KMS-11 (cell line): Measurements from ENCODE around the gene SCN9A.

Experiments used
- H2AFZ ChIP-seq: fragments of 200-600 bp; sonication (generic); 2 replicates; pipeline ENCODE4 v1.6.1; 2016; ENCODE audit warnings: antibody characterized with exemption, mixed run types, low read depth
- H3K27ac ChIP-seq: fragments of 200-600 bp; sonication (generic); 2 replicates; pipeline ENCODE4 v1.6.1; 2016; ENCODE audit warnings: mild to moderate bottlenecking, mixed run types
- H3K27me3 ChIP-seq: fragments of 200-600 bp; sonication (generic); 2 replicates; pipeline ENCODE4 v1.6.1; 2017; ENCODE audit warnings: mild to moderate bottlenecking, low read depth, mixed run types, moderate library complexity; ENCODE audit not compliant: insufficient read depth
- H3K36me3 ChIP-seq: fragments of 200-600 bp; sonication (generic); 2 replicates; pipeline ENCODE4 v1.6.1; 2017; ENCODE audit warnings: mild to moderate bottlenecking, mixed run types; ENCODE audit not compliant: insufficient read depth
- H3K4me1 ChIP-seq: fragments of 200-600 bp; sonication (generic); 2 replicates; pipeline ENCODE4 v1.6.1; 2016; ENCODE audit warnings: mild to moderate bottlenecking, low read depth, mixed run types; ENCODE audit not compliant: poor library complexity, severe bottlenecking
- H3K4me2 ChIP-seq: fragments of 200-600 bp; sonication (generic); 2 replicates; pipeline ENCODE4 v1.7.0; 2016; ENCODE audit warnings: mild to moderate bottlenecking, mixed run types
- H3K4me3 ChIP-seq: fragments of 200-600 bp; sonication (generic); IDR thresholded peaks from 2 replicates; pipeline ENCODE4 v1.6.1; 2017; ENCODE audit warnings: low read depth, low read length, mixed read lengths; ENCODE audit not compliant: insufficient read depth
- H3K79me2 ChIP-seq: fragments of 200-600 bp; sonication (generic); 2 replicates; pipeline ENCODE4 v1.6.1; 2016; ENCODE audit warnings: low read depth, mixed run types; ENCODE audit not compliant: insufficient read depth
- H3K9ac ChIP-seq: fragments of 200-600 bp; sonication (generic); 2 replicates; pipeline ENCODE4 v1.6.1; 2016; ENCODE audit warnings: mild to moderate bottlenecking, mixed run types
- H4K20me1 ChIP-seq: fragments of 200-600 bp; sonication (generic); 2 replicates; pipeline ENCODE4 v1.6.1; 2016; ENCODE audit warnings: mild to moderate bottlenecking, mixed run types; ENCODE audit not compliant: insufficient read depth
- TF ChIP-seq, protein P1 (sequence below): fragments of 200-600 bp; sonication (generic); conservative IDR thresholded peaks from 2 replicates; pipeline ENCODE4 v1.6.1; 2017; ENCODE audit warnings: low read depth, mild to moderate bottlenecking, antibody characterized with exemption, low read length, moderate library complexity, mixed read lengths

Gene SCN9A

DNA sequence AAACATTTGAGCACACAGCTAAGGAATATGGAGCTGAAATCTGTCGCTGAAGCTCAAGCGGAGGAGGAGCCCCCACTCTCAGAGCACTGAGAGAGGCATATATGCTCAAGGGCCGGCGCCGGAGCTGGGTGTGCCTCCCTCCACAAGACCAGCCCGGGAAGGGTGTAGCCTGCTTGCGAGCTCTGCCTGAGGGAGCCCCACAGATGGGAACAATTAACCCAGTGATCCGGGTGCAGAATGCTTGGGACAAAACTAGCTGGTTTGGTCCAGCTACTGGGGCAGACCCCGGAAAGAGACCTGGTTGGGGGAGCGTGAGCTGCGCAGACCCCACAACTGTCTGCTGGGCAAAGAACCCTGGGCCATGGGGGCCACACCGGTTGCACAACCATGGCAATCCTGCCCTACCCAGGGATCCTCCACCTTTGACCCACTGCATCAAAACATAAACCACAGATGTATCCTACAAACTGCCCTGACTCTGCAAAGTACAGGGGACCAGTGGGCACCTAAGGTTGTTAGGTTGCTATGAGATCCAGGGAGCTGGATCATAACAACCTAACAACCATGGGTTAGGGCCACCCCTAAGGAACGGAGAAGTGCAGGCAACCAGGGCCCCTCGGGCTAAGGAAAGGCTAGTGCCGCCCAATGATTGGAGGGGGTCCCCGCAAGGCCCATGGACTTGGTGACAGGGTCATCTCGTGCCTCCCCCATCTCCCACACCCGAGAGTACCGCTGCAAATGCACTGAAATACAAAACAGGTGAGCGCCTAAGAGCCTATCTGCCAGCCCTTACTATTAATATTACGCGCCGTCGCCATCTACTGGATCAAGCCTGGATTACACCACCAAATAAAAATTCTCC lies 194.6 kb downstream of the SCN9A start:
- H3K4me3 ChIP-seq: no peak overlapping the region
- TF ChIP-seq, protein P1, sequence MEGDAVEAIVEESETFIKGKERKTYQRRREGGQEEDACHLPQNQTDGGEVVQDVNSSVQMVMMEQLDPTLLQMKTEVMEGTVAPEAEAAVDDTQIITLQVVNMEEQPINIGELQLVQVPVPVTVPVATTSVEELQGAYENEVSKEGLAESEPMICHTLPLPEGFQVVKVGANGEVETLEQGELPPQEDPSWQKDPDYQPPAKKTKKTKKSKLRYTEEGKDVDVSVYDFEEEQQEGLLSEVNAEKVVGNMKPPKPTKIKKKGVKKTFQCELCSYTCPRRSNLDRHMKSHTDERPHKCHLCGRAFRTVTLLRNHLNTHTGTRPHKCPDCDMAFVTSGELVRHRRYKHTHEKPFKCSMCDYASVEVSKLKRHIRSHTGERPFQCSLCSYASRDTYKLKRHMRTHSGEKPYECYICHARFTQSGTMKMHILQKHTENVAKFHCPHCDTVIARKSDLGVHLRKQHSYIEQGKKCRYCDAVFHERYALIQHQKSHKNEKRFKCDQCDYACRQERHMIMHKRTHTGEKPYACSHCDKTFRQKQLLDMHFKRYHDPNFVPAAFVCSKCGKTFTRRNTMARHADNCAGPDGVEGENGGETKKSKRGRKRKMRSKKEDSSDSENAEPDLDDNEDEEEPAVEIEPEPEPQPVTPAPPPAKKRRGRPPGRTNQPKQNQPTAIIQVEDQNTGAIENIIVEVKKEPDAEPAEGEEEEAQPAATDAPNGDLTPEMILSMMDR: peak; percentile 56
- no peaks in the 10 kb centered on the region for H3K4me1 ChIP-seq
- no peaks in the 10 kb centered on the region for H3K36me3 ChIP-seq
- no peak overlapping the region for H3K27ac ChIP-seq
- no peak overlapping the region for H3K9ac ChIP-seq
- H3K27me3 ChIP-seq: no peaks in the 10 kb centered on the region
- H2AFZ ChIP-seq: peak overlapping the region; percentile 57
- peak overlapping the region; percentile 38; the same call in 1 of the 2 replicates for H3K4me2 ChIP-seq
- no peaks in the 10 kb centered on the region for H4K20me1 ChIP-seq
- no peaks in the 10 kb centered on the region for H3K79me2 ChIP-seq

DNA sequence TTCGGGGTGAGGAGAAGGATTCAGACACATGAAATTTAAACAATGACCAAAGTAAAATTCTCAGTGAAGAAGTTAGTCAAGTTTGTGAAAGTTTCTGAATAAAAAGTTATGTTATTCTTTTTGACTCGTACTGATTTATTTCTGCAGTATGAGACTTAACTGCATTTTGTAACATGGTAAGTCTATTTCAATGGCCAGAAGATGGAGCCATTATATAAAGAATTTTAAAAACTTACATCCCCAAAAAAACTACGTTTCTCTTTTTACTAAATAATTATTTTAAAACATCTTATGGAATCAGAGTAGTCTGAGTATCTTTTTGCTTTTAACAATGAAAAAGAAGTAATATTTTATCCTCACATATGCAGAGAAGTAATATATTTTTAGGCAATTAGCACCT lies 196.5 kb downstream of the SCN9A start:
- TF ChIP-seq, protein P1: no peak
- Histone ChIP-seq H3K79me2 (no peaks in the 10 kb centered on the region), H3K36me3 (no peaks in the 10 kb centered on the region), H3K27me3 (no peaks in the 10 kb centered on the region), H3K27ac (no peak overlapping the region), H3K4me2 (no peak overlapping the region), H2AFZ (no peak overlapping the region), H3K4me1 (no peaks in the 10 kb centered on the region), H3K4me3 (no peak overlapping the region), H4K20me1 (no peaks in the 10 kb centered on the region), H3K9ac (no peak overlapping the region)

DNA sequence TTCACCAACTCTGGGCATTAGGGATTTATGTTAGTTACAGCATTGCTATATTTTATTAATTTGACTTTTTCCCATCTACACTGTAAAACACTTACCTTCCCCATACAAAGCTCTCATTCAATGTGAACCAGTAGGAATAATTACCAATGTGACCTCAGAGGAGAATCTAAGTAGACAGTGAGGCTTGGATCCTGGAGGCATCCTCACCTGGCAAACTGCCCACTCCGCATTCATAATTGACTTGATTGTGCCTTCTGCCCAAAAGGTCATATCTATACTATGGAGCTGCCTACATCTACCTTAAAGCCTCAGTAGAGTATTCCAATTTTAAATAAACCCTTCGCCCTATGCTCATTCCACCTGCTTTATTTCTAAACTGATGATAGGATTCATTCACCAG lies 202.5 kb downstream of the SCN9A start:
- no peak overlapping the region for H2AFZ ChIP-seq
- H3K27me3 ChIP-seq: no peaks in the 10 kb centered on the region
- TF ChIP-seq, protein P1: no peak
- no peaks in the 10 kb centered on the region for H3K79me2 ChIP-seq
- no peak overlapping the region for H3K4me2 ChIP-seq
- H3K36me3 ChIP-seq: no peaks in the 10 kb centered on the region
- no peak overlapping the region for H3K27ac ChIP-seq
- no peak overlapping the region for H3K4me3 ChIP-seq
- no peaks in the 10 kb centered on the region for H4K20me1 ChIP-seq
- H3K4me1 ChIP-seq: no peaks in the 10 kb centered on the region
- H3K9ac ChIP-seq: no peak overlapping the region

DNA sequence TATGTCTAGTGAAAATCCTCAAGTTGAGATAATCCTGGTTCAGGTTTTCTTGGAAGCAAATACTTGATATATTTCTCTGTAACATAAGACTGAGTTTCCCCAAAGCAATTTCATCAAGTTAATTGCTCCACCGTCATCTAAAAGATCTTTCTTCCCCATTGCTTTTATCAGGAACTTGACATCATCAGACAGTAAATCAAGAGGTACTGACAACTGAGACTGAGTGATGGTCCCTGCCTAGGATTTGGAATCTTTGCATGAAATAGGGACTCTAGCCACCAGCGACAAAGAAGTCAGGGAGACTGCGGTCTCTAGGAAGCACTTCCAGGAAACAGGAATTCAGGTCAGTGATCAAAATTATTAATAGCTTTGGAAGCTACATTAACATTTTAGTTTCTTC lies 204.5 kb downstream of the SCN9A start:
- no peak overlapping the region for H3K4me2 ChIP-seq
- H3K4me1 ChIP-seq: no peaks in the 10 kb centered on the region
- no peak overlapping the region for H3K9ac ChIP-seq
- TF ChIP-seq, protein P1: no peak
- no peaks in the 10 kb centered on the region for H3K27me3 ChIP-seq
- no peaks in the 10 kb centered on the region for H4K20me1 ChIP-seq
- no peak overlapping the region for H3K4me3 ChIP-seq
- no peak overlapping the region for H2AFZ ChIP-seq
- H3K27ac ChIP-seq: no peak overlapping the region
- H3K36me3 ChIP-seq: no peaks in the 10 kb centered on the region
- no peaks in the 10 kb centered on the region for H3K79me2 ChIP-seq
